Suprapubic skin (tissue), 4 donors: ENCODE measurements around the gene DLGAP4. TPM values are rescaled to one million over a fixed set of nuclear protein-coding genes. Genes with fewer than 3 reads are reported as not detected.

Experiments used
- DNase-seq, 2 donors: peaks; one replicate each; pipeline ENCODE4 v3.0.0-alpha.2; 2019; ENCODE audit warnings: low spot score in 2 of 2
- H3K27ac ChIP-seq: fragments of 200-600 bp; sonication (generic); one replicate; pipeline ENCODE4 v1.5.1; 2019
- H3K27me3 ChIP-seq: fragments of 200-600 bp; sonication (generic); one replicate; pipeline ENCODE4 v1.5.1; 2019
- H3K36me3 ChIP-seq: fragments of 200-600 bp; sonication (generic); one replicate; pipeline ENCODE4 v1.5.1; 2019
- H3K4me1 ChIP-seq: fragments of 200-600 bp; sonication (generic); one replicate; pipeline ENCODE4 v1.5.1; 2019
- H3K4me3 ChIP-seq: fragments of 200-600 bp; sonication (generic); one replicate; pipeline ENCODE4 v1.5.1; 2019; ENCODE audit warnings: mild to moderate bottlenecking
- H3K9me3 ChIP-seq: fragments of 200-600 bp; sonication (generic); one replicate; pipeline ENCODE4 v1.5.1; 2019
- EP300 ChIP-seq: sonication (generic); formaldehyde crosslinking; IDR thresholded peaks from one replicate; pipeline ENCODE4 v1.6.1; 2017; ENCODE audit warnings: antibody characterized with exemption
- POLR2A ChIP-seq, 2 donors: fragments of 450-650 bp; IDR thresholded peaks; one replicate each; pipeline ENCODE4 v1.6.1; 2017; ENCODE audit warnings: antibody characterized with exemption in 2 of 2, mild to moderate bottlenecking in 2 of 2, moderate library complexity in 2 of 2
- POLR2AphosphoS5 ChIP-seq, 3 donors: sonication (generic); formaldehyde crosslinking; IDR thresholded peaks; one replicate each; pipeline ENCODE4 v1.6.1; 2017; ENCODE audit warnings: antibody characterized with exemption in 3 of 3
- WGBS: methylation state at CpG from one replicate; pipeline ENCODE4 v1.1.5; 2018; 5-methylcytosine and 5-hydroxymethylcytosine counted together
- total RNA-seq, 4 donors: library from RNA; depleted of rRNA; stranded (reverse); fragments of >200 nt; gene quantifications; one replicate each; pipeline ENCODE4 v1.1.0, GENCODE V29; 2016
- TF ChIP-seq, protein P1 (sequence below), 2 donors: fragments of 200-600 bp in 1 of 2; fragments of 450-650 bp in 1 of 2; sonication (generic) in 1 of 2; IDR thresholded peaks; one replicate each; pipeline ENCODE4 v1.5.1; 2016 to 2019; ENCODE audit warnings: antibody characterized with exemption in 2 of 2, mild to moderate bottlenecking in 1 of 2, moderate library complexity in 1 of 2

The DLGAP4 gene
- total RNA-seq, 4 donors from 2014 or later = 69.5 to 120 (median 96.8) TPM

DNA sequence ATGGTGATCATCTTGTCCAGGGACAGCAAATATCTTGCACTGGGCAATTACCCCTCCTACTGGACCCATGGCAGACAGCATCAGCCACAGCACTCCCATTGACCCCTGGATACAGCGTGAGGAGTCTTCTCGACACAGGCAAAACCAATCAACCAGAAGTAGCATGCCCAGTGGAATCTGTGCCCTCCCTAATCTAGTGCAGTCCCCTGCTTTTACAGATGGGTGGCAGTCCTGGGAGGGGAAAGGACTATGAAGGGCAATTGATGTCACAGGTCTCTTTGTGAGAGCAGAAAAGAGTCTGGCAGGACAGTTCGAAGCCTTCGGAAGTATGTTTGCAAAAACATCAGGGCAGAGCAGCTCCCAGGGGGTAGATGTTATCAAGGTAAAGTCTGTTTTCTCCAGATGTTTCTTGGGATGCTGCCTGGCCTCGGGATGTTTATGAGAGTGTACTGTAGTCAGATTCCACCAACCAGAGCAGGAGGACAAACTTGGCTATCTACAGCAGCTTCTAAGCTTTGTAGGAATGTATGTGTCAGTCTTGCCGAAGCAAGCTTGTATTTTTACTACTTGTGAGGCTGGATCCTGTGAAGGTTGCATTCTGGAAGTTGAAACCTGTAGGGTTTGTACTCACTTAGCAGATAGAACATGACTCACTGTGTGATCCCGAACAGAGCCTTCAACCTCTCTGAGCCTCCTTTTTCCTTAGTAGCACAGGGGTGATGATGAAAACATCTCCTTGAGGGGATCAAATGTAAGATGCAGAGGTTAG lies 172.2 kb downstream of the DLGAP4 start:
- Histone ChIP-seq H3K4me1 (peaks cover 66% of the 10 kb centered on the region), H3K9me3 (no peaks in the 10 kb centered on the region), H3K36me3 (peaks cover 3% of the 10 kb centered on the region), H3K27me3 (no peaks in the 10 kb centered on the region), H3K4me3 (no peak overlapping the region), H3K27ac (no peak overlapping the region)
- no peak for DNase-seq
- TF ChIP-seq POLR2AphosphoS5 (IDR thresholded peaks at IDR 0.05) (no peak), POLR2A (IDR thresholded peaks at IDR 0.05) (no peak), EP300 (no peak)
- TF ChIP-seq, protein P1, sequence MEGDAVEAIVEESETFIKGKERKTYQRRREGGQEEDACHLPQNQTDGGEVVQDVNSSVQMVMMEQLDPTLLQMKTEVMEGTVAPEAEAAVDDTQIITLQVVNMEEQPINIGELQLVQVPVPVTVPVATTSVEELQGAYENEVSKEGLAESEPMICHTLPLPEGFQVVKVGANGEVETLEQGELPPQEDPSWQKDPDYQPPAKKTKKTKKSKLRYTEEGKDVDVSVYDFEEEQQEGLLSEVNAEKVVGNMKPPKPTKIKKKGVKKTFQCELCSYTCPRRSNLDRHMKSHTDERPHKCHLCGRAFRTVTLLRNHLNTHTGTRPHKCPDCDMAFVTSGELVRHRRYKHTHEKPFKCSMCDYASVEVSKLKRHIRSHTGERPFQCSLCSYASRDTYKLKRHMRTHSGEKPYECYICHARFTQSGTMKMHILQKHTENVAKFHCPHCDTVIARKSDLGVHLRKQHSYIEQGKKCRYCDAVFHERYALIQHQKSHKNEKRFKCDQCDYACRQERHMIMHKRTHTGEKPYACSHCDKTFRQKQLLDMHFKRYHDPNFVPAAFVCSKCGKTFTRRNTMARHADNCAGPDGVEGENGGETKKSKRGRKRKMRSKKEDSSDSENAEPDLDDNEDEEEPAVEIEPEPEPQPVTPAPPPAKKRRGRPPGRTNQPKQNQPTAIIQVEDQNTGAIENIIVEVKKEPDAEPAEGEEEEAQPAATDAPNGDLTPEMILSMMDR (IDR thresholded peaks at IDR 0.05) = no peak
- 70% methylated on average over 7 of the region's 7 CpGs for WGBS

DNA sequence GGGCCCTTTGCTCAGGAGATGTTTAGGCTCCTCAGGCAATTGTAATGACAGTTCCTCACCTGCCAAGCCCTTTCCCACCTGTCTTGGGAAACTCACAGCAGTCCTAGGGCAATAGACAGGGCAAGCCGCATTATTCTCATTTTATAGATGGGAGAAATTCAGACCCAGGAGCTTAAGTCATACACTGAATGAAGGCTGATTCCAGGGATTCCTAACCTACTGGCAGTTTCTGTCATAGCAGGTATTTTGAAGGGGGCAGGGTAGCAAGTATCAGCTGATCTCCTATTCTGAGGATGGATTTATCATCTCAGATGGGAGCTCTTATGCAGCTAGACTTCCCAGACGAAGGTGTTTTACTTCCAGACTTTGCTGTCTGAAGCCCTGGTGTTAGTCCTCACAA lies 173.8 kb downstream of the DLGAP4 start:
- Histone ChIP-seq H3K36me3 (peaks cover 3% of the 10 kb centered on the region), H3K27ac (no peak overlapping the region), H3K4me3 (no peak overlapping the region), H3K27me3 (no peaks in the 10 kb centered on the region), H3K9me3 (no peaks in the 10 kb centered on the region), H3K4me1 (peaks cover 62% of the 10 kb centered on the region)
- no peak for DNase-seq
- no peak for TF ChIP-seq EP300
- no peak for TF ChIP-seq POLR2A (IDR thresholded peaks at IDR 0.05)
- TF ChIP-seq POLR2AphosphoS5 (IDR thresholded peaks at IDR 0.05) = no peak
- TF ChIP-seq, protein P1 (IDR thresholded peaks at IDR 0.05) = no peak
- WGBS = 90% methylated on average over 2 of the region's 2 CpGs

DNA sequence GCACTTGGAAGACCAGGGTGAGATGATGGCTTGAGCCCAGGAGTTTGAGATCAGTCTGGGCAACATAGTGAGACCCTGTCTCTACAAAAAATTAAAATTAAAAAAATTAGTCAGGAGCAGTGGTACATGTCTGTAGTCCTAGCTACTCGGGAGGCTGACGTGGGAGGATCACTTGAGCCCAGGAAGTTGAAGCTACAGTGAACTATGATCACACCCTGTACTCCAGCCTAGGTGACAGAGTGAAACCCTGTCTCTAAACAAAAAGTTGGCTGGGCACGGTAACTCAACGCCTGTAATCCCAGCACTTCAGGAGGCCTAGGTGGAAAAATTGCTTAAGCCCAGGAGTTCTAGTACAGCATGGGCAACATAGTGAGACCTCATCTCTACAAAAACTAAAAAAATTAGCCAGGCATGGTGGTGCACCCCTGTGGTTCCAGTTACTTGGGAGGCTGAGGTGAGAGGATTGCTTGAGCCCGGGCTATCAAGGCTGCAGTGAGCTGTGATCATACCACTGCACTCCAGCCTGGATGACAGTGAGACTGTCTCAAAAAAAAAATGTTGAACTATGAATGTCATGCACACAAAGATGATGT lies 174.4 kb downstream of the DLGAP4 start:
- no peak for DNase-seq
- no peaks in the 10 kb centered on the region for H3K9me3 ChIP-seq
- no peak overlapping the region for H3K27ac ChIP-seq
- TF ChIP-seq POLR2A (IDR thresholded peaks at IDR 0.05) = no peak
- no peak for TF ChIP-seq EP300
- TF ChIP-seq, protein P1 (IDR thresholded peaks at IDR 0.05) = no peak
- no peak for TF ChIP-seq POLR2AphosphoS5 (IDR thresholded peaks at IDR 0.05)
- peaks cover 58% of the 10 kb centered on the region for H3K4me1 ChIP-seq
- H3K36me3 ChIP-seq = peaks cover 3% of the 10 kb centered on the region
- no peak overlapping the region for H3K4me3 ChIP-seq
- H3K27me3 ChIP-seq = no peaks in the 10 kb centered on the region
- 76% methylated on average over 5 of the region's 5 CpGs for WGBS

DNA sequence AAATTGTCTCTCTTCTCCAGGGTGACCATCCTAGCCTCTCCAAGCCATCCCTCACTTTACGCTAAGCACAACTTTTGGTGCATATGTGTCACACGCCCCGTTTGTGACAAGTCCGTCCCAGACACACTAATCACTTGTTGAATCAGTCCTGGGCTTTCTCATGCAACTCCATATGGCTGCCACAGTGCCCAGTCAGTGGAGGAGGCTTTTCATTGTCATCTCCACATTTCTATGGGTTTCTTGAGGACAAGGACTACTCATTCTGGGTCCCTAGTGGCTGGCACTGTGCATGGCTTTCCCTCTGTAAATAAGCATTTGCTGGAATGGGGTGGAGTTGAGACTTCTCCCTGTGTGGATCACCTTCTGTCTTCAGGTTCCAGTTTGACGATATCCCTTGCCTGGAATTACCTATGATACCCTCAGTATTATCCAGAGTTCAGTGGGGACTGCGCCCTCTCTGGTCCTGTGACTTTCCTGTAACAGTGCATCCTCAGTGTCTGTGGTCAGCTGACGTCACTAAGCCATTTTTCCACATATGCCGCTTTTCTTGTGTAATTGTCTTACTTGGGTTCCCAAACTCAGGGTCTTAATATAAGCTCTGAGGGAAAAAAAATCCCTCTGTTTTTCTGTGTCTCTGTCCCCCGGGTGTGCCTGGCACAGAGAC lies 175.4 kb downstream of the DLGAP4 start:
- Histone ChIP-seq H3K4me1 (peaks cover 64% of the 10 kb centered on the region), H3K9me3 (no peaks in the 10 kb centered on the region), H3K27ac (peak overlapping the region; percentile 24), H3K4me3 (no peak overlapping the region), H3K36me3 (peaks cover 3% of the 10 kb centered on the region), H3K27me3 (no peaks in the 10 kb centered on the region)
- DNase-seq = no peak
- WGBS = 67% methylated on average over 9 of the region's 9 CpGs
- TF ChIP-seq EP300 (no peak), POLR2AphosphoS5 (IDR thresholded peaks at IDR 0.05) (no peak), POLR2A (IDR thresholded peaks at IDR 0.05) (no peak)
- TF ChIP-seq, protein P1 (IDR thresholded peaks at IDR 0.05) = no peak

GRCh38 chr20:36482044-36482473 lies 175.9 kb downstream of the DLGAP4 start:
- peak overlapping the region; percentile 36 for H3K27ac ChIP-seq
- H3K9me3 ChIP-seq = no peaks in the 10 kb centered on the region
- H3K4me1 ChIP-seq = peaks cover 69% of the 10 kb centered on the region
- WGBS = 50% methylated on average over 8 of the region's 8 CpGs
- no peak overlapping the region for H3K4me3 ChIP-seq
- H3K36me3 ChIP-seq = peaks cover 3% of the 10 kb centered on the region
- H3K27me3 ChIP-seq = no peaks in the 10 kb centered on the region
- TF ChIP-seq EP300 (no peak), POLR2A (IDR thresholded peaks at IDR 0.05) (no peak), POLR2AphosphoS5 (IDR thresholded peaks at IDR 0.05) (no peak)
- TF ChIP-seq, protein P1 (IDR thresholded peaks at IDR 0.05) = no peak
- peak in 1 of 2 donors; percentile 77 for DNase-seq
